HG02763 (cell line): ENCODE results near the gene VTA1.
"Not testable (repeated sequence)": the region's sequence is repeated elsewhere in the genome, so short reads cannot be mapped to it uniquely, and the experiment has no call there.

Experiments
- ATAC-seq: cut with Tn5 transposase; IDR thresholded peaks from one replicate; pipeline ENCODE4 v1.9.1; 2021; ENCODE audit warnings: mild to moderate bottlenecking, moderate library complexity; ENCODE audit not compliant: unreplicated experiment

Gene VTA1

GRCh38 chr6:142167486-142167885 is 20.4 kb downstream of the VTA1 start:
- no peak for ATAC-seq

- ATAC-seq: no peak
These were observed 24.3 kb downstream of the VTA1 start for GRCh38 chr6:142171351-142171750.

- ATAC-seq: no peak
These were observed 25.7 kb downstream of the VTA1 start for GRCh38 chr6:142172758-142173157.

GRCh38 chr6:142173980-142174379 is 26.9 kb downstream of the VTA1 start:
- no peak for ATAC-seq

GRCh38 chr6:142174703-142175102 is 27.6 kb downstream of the VTA1 start:
- ATAC-seq: no peak

- no peak for ATAC-seq
These were observed 31.1 kb downstream of the VTA1 start for GRCh38 chr6:142178129-142178528.

- ATAC-seq: no peak
These were observed 34.9 kb downstream of the VTA1 start for GRCh38 chr6:142182004-142182403.

- no peak for ATAC-seq
These were observed 36.3 kb downstream of the VTA1 start for GRCh38 chr6:142183351-142183750.

GRCh38 chr6:142184307-142184706 is 37.2 kb downstream of the VTA1 start:
- ATAC-seq: no peak

- no peak for ATAC-seq
These were observed 38.6 kb downstream of the VTA1 start for GRCh38 chr6:142185641-142186040.

GRCh38 chr6:142187209-142187608 is 40.1 kb downstream of the VTA1 start:
- ATAC-seq: no peak

- ATAC-seq: not testable (repeated sequence)
These were observed 41.3 kb downstream of the VTA1 start for GRCh38 chr6:142188341-142188740.

GRCh38 chr6:142189057-142189456 is 42.0 kb downstream of the VTA1 start:
- ATAC-seq: no peak

- ATAC-seq: no peak
These were observed 45.3 kb downstream of the VTA1 start for GRCh38 chr6:142192343-142192742.

- ATAC-seq: no peak
These were observed 46.6 kb downstream of the VTA1 start for GRCh38 chr6:142193621-142194020.

GRCh38 chr6:142195862-142196541 is 48.9 kb downstream of the VTA1 start:
- ATAC-seq: no peak

GRCh38 chr6:142200846-142201628 is 54.0 kb downstream of the VTA1 start:
- no peak for ATAC-seq

GRCh38 chr6:142207265-142207877 is 60.3 kb downstream of the VTA1 start:
- ATAC-seq: no peak

GRCh38 chr6:142210606-142211005 is 63.5 kb downstream of the VTA1 start:
- no peak for ATAC-seq

- ATAC-seq: no peak
These were observed 66.3 kb downstream of the VTA1 start for GRCh38 chr6:142213402-142213801.

- ATAC-seq: no peak
These were observed 71.4 kb downstream of the VTA1 start for GRCh38 chr6:142218446-142218845.

GRCh38 chr6:142222022-142222421 is 75.0 kb downstream of the VTA1 start:
- ATAC-seq: no peak
